Measurements from ENCODE around the gene DTHD1.
A peak's percentile ranks its signal among the peaks of the same experiment; 100 is the strongest.

The DTHD1 gene

DNA sequence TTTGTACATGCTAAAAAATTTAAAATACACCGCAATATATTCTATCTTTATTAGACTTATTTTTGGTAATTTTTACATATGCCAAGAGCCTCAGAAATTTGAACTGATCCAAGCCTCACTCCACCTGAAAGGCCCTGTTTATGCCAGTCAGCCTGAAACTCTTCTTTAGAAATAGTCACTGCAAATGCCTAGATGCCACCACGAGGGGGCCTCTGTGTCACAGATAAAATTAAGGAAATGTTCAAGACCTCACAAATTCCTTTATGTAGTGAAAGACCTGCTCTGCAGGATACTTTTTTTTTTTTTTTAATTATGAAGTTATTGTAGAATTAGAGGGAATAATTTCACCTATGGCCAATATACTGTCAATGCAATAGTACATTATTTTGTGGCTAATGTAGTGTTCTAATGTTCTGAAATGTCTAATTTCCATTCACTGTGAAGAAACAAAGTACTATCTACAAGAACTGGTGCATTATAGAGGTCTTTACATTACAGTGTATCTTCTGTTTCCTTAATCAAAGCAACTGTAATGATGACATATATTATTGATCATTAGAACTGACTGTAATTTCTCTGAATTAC, 69.8 kb downstream of the DTHD1 start:
- DNase-seq, result peak; percentile 29

DNA sequence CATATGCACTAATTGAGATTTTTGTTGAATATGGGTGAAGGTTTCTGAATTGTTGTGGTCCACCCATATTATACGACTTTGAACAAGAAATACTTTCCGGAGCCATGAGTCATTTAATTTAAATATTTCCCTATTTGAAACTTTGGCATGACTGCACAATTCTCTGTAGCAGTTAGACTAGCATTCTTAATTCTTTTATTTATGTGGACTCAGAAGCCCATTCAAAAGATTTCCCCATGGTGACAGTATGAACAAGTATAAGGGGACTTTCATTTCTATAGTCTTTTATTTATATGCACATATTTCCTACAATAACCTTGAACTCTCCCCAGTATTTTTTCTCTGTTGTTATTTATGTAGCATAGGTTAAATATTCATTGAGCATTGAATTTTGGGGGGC, 72.6 kb downstream of the DTHD1 start:
- no peak for DNase-seq

DNA sequence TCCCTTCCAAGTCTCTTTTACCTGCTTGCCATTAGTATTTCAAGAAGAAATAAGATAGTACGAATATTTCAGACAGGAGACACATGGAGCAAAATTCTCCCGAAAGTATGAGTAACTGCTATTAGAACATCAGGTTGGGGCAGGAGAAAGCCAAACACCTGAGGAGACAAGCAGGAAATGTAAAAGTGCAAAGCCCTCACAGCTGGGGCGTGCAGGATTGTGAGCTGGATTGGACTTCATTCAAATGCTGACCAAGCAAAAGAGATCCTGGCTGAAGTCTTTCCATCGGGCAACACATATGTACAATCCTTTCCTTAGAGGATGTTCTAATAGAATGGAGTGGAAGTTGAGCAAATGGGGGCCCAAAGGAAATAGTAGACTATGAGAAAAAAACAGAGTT, 76.8 kb downstream of the DTHD1 start:
- no peak for DNase-seq

DNA sequence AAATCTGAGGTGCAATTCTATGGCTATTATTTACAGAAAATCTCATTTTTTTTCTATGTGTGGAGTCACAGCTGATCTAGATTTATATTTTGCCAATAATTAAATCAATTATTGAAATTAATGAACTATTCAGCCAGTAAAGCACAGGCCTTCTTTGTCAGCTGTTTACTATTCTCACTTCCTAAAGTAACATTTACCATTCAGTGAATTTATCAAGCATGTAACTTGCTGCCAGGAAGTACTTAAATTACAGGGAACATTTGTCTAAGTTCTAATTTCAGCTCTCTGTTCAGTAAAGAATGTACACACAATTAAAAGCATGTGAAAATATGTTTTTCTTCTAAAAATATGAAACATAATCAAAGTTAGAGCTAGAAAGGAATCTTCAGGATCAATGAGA, 79.3 kb downstream of the DTHD1 start:
- DNase-seq, result no peak

DNA sequence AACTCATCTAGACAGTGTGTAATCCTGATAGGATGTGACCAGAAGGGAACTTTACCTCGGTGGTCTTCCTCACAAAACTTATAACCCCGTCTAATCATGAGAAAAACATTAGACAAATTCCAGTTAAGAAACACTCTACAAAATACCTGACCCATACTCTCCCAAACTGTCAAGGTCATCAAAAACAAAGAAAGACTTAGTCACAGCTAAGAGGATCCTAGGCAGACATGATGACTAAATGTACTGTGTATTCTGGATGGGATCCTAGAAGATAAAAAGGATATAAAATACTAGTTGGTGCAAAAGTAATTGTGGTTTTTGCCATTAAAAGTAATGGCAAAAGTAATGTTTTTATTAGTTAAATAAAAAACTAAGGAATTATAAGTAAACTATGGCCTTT, 81.6 kb downstream of the DTHD1 start:
- no peak for DNase-seq

DNA sequence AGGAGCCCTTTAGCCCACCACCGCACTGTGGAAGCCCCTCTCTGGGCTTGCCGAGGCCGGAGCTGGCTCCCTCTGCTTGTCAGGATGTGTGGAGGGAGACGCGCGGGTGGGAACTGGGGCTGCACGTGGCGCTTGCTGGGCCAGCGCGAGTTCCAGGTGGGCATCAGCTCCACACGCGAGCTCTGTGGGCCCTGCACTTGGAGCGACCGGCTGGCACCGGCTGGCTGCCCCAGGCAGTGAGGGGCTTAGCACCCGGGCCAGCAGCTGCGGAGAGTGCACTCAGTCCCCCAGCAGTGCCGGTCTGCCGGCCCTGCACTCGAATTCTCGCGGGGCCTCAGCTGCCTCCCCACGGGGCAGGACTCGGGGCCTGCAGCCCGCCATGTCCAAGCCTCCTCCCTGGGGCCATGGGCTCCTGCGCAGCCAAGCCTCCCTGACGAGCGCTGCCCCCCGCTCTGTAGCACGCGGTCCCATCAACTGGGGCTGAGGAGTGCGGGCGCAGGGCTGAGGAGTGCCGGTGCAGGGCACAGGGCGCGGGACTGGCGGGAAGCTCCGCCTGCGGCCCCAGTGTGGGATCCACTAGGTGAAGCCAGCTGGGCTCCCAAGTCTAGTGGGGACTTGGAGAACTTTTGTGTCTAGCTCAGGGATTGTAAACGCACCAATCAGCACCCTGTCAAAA, 93.6 kb downstream of the DTHD1 start:
- DNase-seq, result no peak

DNA sequence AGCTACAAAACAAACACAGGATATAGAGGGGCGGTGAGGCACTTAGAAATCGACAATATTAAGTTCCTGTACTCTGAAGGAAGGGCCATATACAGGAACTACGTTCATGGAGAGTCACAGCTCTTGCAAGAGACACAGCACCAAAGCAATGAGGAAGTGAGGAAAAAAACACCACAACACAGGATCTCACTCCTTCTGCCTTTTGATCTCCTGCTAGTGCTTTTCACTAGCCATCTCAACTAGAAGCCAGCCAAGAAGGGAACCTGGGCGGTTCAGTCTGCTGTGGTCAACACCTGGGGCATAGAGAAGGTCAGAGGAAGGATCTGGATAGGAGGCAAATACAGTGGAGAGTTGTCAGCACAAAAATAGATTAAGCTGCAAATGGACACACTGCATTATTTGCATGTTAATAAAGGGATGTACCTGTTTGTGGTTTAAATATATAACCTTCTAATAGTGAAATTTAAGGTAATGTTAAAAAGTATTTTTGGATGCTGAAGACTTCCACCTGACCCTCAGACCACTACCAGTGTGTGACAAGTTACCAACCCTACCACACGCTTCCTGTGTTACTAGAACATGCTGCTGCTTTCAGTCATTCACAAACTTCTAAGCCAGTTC, 104.6 kb downstream of the DTHD1 start:
- DNase-seq, result peak; percentile 39

DNA sequence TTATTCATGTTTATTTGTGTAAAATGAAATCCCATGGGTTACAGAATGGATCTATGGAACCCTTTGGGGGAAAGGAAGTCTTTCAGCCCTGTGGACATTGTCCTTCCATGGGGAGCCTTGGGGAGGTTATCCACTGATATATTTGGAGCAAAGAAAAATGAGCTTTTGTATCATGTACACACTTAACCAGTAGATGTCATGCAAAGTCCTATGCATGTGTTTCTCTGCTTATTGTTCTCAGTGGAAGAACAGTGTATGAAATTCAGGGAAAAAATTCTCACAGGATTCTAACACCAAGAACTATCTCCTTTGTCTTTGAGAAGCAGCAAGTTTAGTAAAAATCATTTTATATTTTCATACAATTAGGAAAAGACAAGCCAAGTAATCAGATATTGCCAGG, 105.3 kb downstream of the DTHD1 start:
- DNase-seq, result no peak

DNA sequence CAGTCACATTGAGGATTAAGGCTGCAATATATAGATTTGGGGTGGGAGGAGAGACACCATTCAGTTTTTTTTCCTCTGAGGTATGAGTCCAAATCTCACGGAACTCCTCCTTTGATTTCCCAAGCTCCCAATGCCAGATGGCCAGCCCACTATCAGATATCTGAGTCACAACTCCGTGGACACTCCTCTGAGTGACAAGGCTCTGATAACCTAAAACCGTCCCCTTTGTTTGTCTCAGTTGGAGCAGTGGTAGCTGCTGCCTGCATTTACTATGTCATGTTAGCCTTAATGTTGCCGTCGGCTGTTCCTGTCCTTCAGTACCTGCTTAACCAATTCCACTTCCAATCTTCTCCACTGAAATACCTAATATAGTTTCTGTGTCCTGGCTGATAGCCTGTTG, 107.3 kb downstream of the DTHD1 start:
- DNase-seq, result no peak

DNA sequence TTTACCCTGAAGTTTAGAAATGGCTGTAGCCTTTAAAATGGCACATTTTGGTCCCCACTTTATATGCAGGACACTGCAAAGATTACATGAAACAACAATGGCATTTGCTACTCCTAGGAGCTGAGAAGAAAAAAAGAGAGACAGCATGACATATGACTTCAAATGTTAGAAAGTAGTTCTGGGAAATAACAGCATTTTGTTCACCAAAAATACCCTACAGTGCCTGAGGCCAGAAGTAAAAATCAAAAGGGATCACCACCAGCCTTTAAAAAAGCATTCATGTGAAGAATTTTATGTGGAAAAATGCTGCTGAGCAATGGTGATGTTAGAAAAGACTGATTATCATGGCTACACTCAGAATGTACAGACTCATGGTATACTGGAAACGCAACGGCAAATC, 110.0 kb downstream of the DTHD1 start:
- no peak for DNase-seq

DNA sequence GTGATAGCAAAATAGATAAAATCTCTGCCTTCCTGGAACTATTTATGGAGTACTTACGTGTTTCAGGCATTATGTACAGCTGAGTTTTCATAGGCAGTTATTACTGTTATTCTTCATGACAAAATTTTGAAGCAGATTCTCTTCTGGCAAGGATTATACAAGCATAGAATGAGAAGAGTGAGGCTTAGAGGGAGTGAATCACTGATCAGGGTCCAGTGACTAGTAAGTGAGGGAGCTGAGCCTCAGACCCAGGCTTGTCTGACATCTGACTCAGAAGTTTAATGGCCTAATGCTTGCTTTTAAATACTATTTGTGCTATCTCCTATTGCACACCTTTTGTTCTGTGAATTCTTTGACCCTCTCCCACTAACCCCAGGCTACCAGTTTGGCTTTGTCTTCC, 110.6 kb downstream of the DTHD1 start:
- DNase-seq, result no peak

DNA sequence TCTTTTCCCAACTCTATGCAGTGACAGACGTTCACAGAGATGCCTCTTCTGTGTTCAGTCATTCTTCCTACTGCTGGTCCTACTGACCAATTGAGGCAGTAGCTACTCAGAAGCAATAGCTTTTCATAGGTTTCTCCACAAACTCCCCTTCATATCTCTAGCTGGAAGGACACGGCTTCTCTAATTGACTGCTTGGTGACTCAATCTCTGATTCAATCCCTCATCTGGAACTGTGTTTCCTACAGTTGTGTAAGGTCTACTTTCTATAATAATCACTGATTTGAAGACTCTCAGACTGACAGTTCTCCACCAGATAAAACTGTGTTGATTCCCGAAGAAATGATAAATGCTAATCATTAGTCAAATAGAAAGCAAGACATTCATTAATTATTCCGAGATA, 111.5 kb downstream of the DTHD1 start:
- DNase-seq, result no peak
